Aorta (tissue), 5 donors: Measurements from ENCODE around the gene GABARAP. TPM values are rescaled to one million over a fixed set of nuclear protein-coding genes. Genes with fewer than 3 reads are reported as not detected.

Experiments used
- ATAC-seq: fragments of 200-7000 bp; cut with Tn5 transposase; one replicate; pipeline ENCODE4 v1.9.1; 2022; ENCODE audit warnings: moderate library complexity; ENCODE audit not compliant: low FRiP score
- DNase-seq, 2 donors: peaks; one replicate each; pipeline ENCODE4 v3.0.0-alpha.2; 2020
- H3K27ac ChIP-seq, 2 donors: one replicate each; pipeline ENCODE4 v1.5.1; 2013; ENCODE audit warnings: low read length in 2 of 2, mild to moderate bottlenecking in 2 of 2, moderate library complexity in 2 of 2, control low read depth in 1 of 2, inconsistent platforms in 1 of 2, low read depth in 1 of 2
- H3K27me3 ChIP-seq, 2 donors: one replicate each; pipeline ENCODE4 v1.6.1; 2013; ENCODE audit warnings: control low read depth in 1 of 2, low read length in 1 of 2, mild to moderate bottlenecking in 1 of 2, moderate library complexity in 1 of 2; ENCODE audit not compliant: insufficient read depth in 2 of 2, control insufficient read depth in 1 of 2
- H3K36me3 ChIP-seq, 2 donors: one replicate each; pipeline ENCODE4 v1.6.1; 2013; ENCODE audit warnings: control low read depth in 1 of 2, low read length in 1 of 2, mild to moderate bottlenecking in 1 of 2; ENCODE audit not compliant: insufficient read depth in 2 of 2, control insufficient read depth in 1 of 2
- H3K4me1 ChIP-seq, 2 donors: one replicate each; pipeline ENCODE4 v1.6.1; 2013; ENCODE audit warnings: low read length in 2 of 2, control low read depth in 1 of 2, mild to moderate bottlenecking in 1 of 2, moderate library complexity in 1 of 2; ENCODE audit not compliant: insufficient read depth in 2 of 2, control insufficient read depth in 1 of 2
- H3K4me3 ChIP-seq, 2 donors: one replicate each; pipeline ENCODE4 v1.5.1; 2013; ENCODE audit warnings: low read length in 2 of 2, control low read depth in 1 of 2, mild to moderate bottlenecking in 1 of 2
- H3K9me3 ChIP-seq: one replicate; pipeline ENCODE4 v1.6.1; 2013; ENCODE audit warnings: mild to moderate bottlenecking, low read length; ENCODE audit not compliant: control insufficient read depth
- WGBS, 2 donors: extraction: QIAGEN DNeasy Blood & Tissue Kit; methylation state at CpG; one replicate each; pipeline ENCODE4 v1.1.7; 2013; 5-methylcytosine and 5-hydroxymethylcytosine counted together
- intact Hi-C, 2 donors: fragments of 100-400 bp; cut with DNase I; formaldehyde crosslinking; loops; one replicate each; pipeline versions ENCODE4 v1.14.2 to v1.15.0; 2022
- polyA plus RNA-seq, 2 donors: library from polyadenylated mRNA; stranded (reverse); fragments of 200-250 nt; gene quantifications; one replicate each; pipeline ENCODE4 v1.2.3, GENCODE V29; 2013
- total RNA-seq, 2 donors: library from RNA; stranded (reverse); fragmentation: NEBNext Ultra II Directional; extraction: Animal tissue kit (Norgen Biotek cat#: 25700); gene quantifications; one replicate each; pipeline ENCODE4 v1.2.1, GENCODE V29; 2021
- donor health status: healthy with polysubstance abuse.
- donor health status: Bipolar disorder and iron deficiency.
- donor health status: DM: no; HTN: no; CAD: no.
- donor health status: DM: no; HTN: no; CAD: no.
- donor health status: DM: yes; HTN: yes; CAD: no.

GABARAP gene
- total and polyA plus RNA-seq, 4 donors, result 405 to 895 (median 615) TPM

GRCh38 chr17:7213895-7214299 lies 28.4 kb downstream of the GABARAP start:
- DNase-seq (peak; percentile 83 to 91), ATAC-seq (peak; percentile 3)
- Histone ChIP-seq H3K36me3 (no peaks in the 10 kb centered on the region), H3K27ac (no peak overlapping the region), H3K27me3 (no peaks in the 10 kb centered on the region), H3K4me1 (no peaks in the 10 kb centered on the region), H3K4me3 (peak overlapping the region in 1 of 2 donors; percentile 2), H3K9me3 (no peaks in the 10 kb centered on the region)
- intact Hi-C loops, result loop anchor here in 1 of 2 donors (1.0 kb wide), 1 partner anchor 38 kb away; the partner anchor contains the start of gene ELP5
- 4 to 5% methylated on average over 14 to 15 of the region's 15 CpGs for whole genome bisulfite sequencing, 2 donors

GRCh38 chr17:7211491-7212273 lies 30.6 kb downstream of the GABARAP start:
- H3K27me3 ChIP-seq, result no peaks in the 10 kb centered on the region
- WGBS, 2 donors, result 35 to 41% methylated on average over 22 to 37 of the region's 37 CpGs
- ATAC-seq, result no peak

GRCh38 chr17:7208754-7209460 lies 33.3 kb downstream of the GABARAP start:
- intact Hi-C loops, result no loop called here
- no peaks in the 10 kb centered on the region for H3K36me3 ChIP-seq
- H3K27ac ChIP-seq, result no peak overlapping the region
- ATAC-seq (no peak), DNase-seq (no peak)
- 84 to 86% methylated on average over 9 of the region's 9 CpGs for WGBS, 2 donors
- H3K4me3 ChIP-seq, result no peak overlapping the region
- no peaks in the 10 kb centered on the region for H3K27me3 ChIP-seq
- no peaks in the 10 kb centered on the region for H3K4me1 ChIP-seq
- no peaks in the 10 kb centered on the region for H3K9me3 ChIP-seq

More at GRCh38 chr17:7211491-7212273, 30.6 kb downstream of the GABARAP start:
- DNase-seq, result no peak
- Histone ChIP-seq H3K4me1 (no peaks in the 10 kb centered on the region), H3K27ac (no peak overlapping the region), H3K4me3 (no peak overlapping the region), H3K9me3 (no peaks in the 10 kb centered on the region), H3K36me3 (no peaks in the 10 kb centered on the region)
- intact Hi-C loops, result no loop called here

- no peak for DNase-seq
- whole genome bisulfite sequencing, 2 donors, result 51 to 60% methylated on average over 20 to 21 of the region's 21 CpGs
- no peak overlapping the region for H3K27ac ChIP-seq
- H3K4me3 ChIP-seq, result no peak overlapping the region
- H3K36me3 ChIP-seq, result no peaks in the 10 kb centered on the region
- H3K9me3 ChIP-seq, result no peaks in the 10 kb centered on the region
- H3K4me1 ChIP-seq, result no peaks in the 10 kb centered on the region
- intact Hi-C loops, result no loop called here
- ATAC-seq, result no peak
- no peaks in the 10 kb centered on the region for H3K27me3 ChIP-seq
Measured at GRCh38 chr17:7208027-7208571, 34.1 kb downstream of the GABARAP start.

- H3K27ac ChIP-seq, result no peak overlapping the region
- H3K27me3 ChIP-seq, result no peaks in the 10 kb centered on the region
- 81 to 82% methylated on average over 21 to 24 of the region's 24 CpGs for WGBS, 2 donors
- no peak for ATAC-seq
- H3K4me3 ChIP-seq, result no peak overlapping the region
- no peaks in the 10 kb centered on the region for H3K9me3 ChIP-seq
- H3K36me3 ChIP-seq, result peaks cover 0 to 2% of the 10 kb centered on the region in 2 donors
- intact Hi-C loops, result no loop called here
- H3K4me1 ChIP-seq, result no peaks in the 10 kb centered on the region
- DNase-seq, result no peak
Measured at GRCh38 chr17:7207120-7208001, 34.9 kb downstream of the GABARAP start.

GRCh38 chr17:7205561-7205960 lies 36.7 kb downstream of the GABARAP start:
- intact Hi-C loops, result no loop called here
- Histone ChIP-seq H3K4me3 (peak overlapping the region in 1 of 2 donors; percentile 2), H3K27ac (no peak overlapping the region), H3K27me3 (no peaks in the 10 kb centered on the region), H3K36me3 (peaks cover 0 to 2% of the 10 kb centered on the region in 2 donors), H3K4me1 (no peaks in the 10 kb centered on the region), H3K9me3 (no peaks in the 10 kb centered on the region)
- WGBS, 2 donors, result 26 to 35% methylated on average over 15 of the region's 15 CpGs
- ATAC-seq (no peak), DNase-seq (no peak)

- ATAC-seq (peak; percentile 88), DNase-seq (peak; percentile 93 to 95)
- no peaks in the 10 kb centered on the region for H3K27me3 ChIP-seq
- intact Hi-C loops, result no loop called here
- no peaks in the 10 kb centered on the region for H3K9me3 ChIP-seq
- H3K27ac ChIP-seq, result no peak overlapping the region
- H3K36me3 ChIP-seq, result peaks cover 0 to 2% of the 10 kb centered on the region in 2 donors
- peak overlapping the region in 1 of 2 donors; percentile 2 for H3K4me3 ChIP-seq
- WGBS, 2 donors, result 1% methylated on average over 32 to 34 of the region's 34 CpGs
- no peaks in the 10 kb centered on the region for H3K4me1 ChIP-seq
Measured at GRCh38 chr17:7204828-7205461, 37.3 kb downstream of the GABARAP start.

GRCh38 chr17:7204336-7204735 lies 37.9 kb downstream of the GABARAP start:
- DNase-seq (no peak), ATAC-seq (peak; percentile 6)
- intact Hi-C loops, result no loop called here
- Histone ChIP-seq H3K27me3 (no peaks in the 10 kb centered on the region), H3K27ac (no peak overlapping the region), H3K4me1 (no peaks in the 10 kb centered on the region), H3K9me3 (no peaks in the 10 kb centered on the region), H3K4me3 (peak overlapping the region in 1 of 2 donors; percentile 2), H3K36me3 (peaks cover 0 to 2% of the 10 kb centered on the region in 2 donors)
- 75 to 76% methylated on average over 14 to 15 of the region's 15 CpGs for WGBS, 2 donors
